ENCODE results near the gene TOP2B.
A peak's percentile ranks its signal among the peaks of the same experiment; 100 is the strongest.

DNA sequence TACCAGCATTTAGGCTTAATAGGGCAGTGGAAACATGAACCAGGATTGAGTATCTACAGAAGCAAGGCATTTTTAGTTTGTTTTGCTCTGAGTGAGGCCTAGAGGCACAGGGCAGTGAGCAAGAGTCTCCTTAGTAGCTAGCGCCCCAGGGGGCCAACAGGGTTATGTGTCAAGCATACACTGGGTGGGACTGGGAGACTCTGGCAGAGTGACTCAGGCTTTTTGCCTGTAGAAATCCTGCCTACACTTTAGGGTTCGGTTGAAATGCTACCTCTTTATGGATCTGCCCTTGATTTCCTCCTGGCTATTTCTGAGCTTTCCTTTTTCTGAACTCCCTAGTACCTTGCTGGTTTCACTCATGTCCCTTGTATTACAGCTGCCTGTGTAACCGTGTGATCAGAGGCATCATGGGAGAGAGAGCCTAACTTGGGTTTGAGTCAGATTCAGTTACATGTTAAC, 72.2 kb downstream of the TOP2B start:
- TF ChIP-seq, protein P1, sequence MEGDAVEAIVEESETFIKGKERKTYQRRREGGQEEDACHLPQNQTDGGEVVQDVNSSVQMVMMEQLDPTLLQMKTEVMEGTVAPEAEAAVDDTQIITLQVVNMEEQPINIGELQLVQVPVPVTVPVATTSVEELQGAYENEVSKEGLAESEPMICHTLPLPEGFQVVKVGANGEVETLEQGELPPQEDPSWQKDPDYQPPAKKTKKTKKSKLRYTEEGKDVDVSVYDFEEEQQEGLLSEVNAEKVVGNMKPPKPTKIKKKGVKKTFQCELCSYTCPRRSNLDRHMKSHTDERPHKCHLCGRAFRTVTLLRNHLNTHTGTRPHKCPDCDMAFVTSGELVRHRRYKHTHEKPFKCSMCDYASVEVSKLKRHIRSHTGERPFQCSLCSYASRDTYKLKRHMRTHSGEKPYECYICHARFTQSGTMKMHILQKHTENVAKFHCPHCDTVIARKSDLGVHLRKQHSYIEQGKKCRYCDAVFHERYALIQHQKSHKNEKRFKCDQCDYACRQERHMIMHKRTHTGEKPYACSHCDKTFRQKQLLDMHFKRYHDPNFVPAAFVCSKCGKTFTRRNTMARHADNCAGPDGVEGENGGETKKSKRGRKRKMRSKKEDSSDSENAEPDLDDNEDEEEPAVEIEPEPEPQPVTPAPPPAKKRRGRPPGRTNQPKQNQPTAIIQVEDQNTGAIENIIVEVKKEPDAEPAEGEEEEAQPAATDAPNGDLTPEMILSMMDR (conservative IDR thresholded peaks at IDR 0.05 in 1 of 2, IDR thresholded peaks at IDR 0.05 in 1 of 2; ENCODE audit: low read depth in 1 of 2, low read length in 2 of 2) = peak; percentile 20 to 52
- TF ChIP-seq EZH2 (IDR thresholded peaks at IDR 0.05; ENCODE audit: low read length, missing control alignments) = no peak
